CD4-positive, alpha-beta T cell treated with Interleukin-15 for 4 hours (primary cell): Measurements from ENCODE around the gene KLF13.

Experiments
- DNase-seq: peaks from one replicate; pipeline ENCODE4 v3.0.0-alpha.2; 2020; ENCODE audit warnings: low spot score

Gene KLF13

DNA sequence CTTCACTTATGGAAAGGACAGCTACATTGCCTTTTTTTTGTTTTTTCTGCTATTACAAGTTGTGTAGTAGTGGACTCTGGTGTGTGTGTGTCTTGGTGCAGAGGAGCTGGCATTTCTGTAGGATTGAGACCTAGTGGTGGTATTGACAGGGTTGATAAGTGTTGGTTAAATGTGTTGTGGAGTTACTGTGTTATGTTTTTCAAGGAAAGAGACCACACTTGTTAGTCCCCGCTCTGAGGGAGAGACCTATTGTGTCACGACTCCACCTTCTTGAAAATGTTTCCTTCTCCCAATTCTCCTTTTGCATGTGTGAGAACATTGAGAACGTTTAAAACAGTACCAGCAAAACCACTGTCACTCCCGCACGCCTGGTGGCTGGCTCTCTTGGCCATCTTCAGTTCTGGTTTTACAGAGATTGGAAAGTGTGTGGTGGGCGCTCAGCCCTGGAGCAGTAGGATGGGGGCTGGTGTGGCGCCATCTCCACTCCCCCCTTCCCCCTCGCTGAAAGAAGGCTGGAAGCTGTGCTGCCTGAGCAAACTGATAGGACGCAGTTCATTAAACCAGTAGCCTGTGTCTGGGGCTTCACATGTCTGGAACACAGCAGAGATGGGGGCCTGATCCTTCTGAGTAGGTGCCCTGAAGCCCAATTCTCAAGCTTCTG is 5.5 kb downstream of the KLF13 start:
- DNase-seq, result no peak

DNA sequence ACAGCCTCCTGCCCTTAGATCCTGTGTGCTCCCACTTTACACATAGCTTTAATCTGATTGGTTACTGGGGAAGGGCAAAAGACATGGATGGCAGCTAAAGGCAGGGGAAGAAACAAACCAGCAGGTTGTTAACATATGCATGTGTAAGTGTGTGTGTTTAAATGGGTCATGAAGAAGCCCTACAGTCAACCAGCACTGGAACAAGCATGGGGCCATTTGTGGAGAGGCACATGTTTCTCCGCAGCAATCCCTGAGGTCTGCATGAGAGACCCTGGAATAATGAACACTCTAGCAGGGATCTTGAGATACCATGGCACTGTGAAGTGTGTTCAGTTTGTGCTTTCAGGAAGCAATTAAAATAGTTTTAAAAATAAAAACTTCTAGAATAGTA is 6.0 kb downstream of the KLF13 start:
- no peak for DNase-seq

DNA sequence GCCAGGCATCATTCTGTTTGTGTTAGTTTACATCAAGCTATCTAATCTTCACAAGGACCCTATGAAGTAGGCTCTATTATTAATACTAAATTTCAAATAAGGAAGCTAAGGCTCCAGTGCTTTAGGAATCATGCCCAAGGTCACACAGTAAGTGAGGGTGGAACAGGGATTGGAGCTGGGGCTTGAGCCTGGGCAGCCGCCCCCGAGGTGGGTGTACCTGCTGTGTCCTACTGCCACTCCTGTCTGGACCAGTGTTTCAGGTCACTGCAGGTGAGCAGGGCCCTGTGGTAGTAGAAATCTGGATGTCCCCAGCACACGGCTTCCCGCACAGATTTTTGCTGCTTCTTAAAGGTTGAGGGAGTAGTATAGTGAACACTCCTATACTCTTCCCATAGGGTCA is 6.5 kb downstream of the KLF13 start:
- no peak for DNase-seq

DNA sequence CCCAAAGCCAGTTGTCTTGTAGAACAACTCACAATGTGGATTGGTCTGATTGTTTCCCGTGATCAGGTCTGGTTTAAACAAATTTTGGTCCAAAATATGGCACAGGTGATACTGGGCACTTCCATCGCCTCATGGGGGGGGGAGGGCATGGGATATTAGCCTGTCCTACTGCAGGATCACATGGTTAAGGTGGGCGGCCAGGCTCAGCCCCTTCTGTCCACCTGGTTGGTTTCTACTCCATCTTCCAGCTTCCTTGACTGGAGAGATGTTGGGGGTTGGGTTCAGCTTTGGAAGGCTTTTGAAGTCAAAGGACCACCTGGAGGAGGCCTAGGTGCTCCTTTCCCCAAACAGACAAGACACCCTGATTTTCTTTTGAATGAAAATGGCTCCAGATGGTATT is 7.2 kb downstream of the KLF13 start:
- no peak for DNase-seq

DNA sequence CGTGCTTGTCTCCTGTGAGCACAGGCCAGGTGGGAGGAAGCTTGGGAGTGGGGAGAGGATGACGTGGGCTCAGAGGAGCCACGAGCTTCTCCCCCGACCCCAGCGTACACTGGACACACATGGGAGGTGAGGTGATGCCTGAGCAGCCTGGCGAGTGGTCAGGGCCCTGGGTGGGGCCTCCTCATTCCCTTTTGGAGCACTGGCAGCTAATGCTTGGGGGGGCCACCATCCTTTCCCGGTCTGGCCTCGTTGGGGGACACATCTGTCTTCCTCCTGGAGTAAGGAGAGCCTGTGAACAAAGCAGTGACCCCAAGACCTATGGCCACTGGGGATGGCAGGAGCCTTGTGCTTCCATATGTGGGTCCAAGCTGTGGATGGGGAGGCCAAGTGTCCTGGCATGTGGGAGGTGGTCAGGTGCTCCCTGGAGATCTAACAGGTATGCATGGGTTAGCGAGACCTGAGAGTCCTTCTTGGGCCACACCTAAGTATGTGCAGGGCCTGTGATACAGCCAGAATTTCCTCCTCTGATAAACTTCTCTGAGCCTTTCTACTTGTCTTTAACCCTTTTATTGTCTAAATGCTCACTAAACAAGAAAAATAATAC is 9.5 kb downstream of the KLF13 start:
- no peak for DNase-seq

DNA sequence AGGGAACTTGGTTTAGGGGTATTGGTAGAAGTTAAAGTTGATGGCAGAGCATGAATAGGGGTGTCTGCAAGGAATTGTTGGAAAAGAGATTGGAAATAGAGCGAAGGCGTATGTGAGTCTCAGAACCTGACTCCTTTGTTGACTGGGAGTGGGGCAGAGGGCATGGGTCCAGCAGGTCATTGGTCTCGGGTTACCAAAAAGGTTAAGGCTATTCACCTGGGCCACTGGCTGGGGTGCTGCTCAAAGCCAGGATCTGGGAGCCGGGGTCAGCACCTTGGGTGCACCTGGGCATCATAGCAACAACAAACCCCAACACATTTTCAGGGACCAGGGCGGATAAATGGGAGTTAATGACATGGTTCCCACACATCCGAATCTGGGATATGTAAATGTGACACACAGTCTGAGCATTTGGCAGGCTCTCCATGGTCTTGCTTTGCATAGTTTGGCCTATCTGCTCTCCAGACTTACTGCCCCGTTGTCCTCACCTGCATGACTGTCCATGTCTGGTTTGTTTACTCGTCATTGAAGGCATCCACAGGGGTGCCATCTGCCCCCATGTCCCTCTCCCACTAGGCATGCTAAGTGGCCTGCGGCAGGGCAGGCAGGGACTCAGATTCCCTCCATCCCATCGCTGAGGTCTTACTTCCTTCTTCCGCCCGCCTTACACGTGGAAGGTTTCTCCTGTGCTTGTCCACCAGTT is 10.1 kb downstream of the KLF13 start:
- DNase-seq, result no peak

DNA sequence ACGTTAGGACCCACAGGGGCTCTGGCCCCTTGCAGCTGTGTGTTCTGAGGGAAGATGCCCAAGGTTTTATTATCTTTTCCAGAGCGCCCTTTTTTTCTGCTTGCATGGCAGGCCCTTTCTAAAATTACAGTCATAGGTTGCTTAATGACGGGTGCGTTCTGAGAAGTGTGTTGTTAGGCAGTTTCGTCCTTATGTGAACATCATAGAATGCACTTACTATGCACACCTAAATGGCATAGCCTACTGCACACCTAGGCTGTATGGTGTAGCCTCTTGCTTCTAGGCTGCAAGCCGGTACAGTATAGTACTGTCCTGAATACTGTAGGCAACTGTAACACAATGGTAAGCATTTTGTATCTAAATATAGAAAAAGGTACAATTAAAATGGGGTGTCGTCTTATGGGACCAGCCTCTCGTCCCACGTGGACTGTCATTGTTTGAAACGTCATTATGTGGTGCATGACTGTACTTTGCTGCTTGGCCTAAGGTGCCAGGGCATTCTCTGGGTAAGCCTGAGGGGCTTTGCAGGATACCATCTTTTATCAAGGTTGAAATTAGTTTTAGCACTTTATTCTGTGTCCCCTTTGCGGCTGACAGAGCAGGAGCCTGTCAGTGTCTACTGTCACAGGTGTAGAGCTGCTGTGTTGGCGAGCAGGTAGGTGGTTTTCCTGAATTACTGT is 10.9 kb downstream of the KLF13 start:
- no peak for DNase-seq

DNA sequence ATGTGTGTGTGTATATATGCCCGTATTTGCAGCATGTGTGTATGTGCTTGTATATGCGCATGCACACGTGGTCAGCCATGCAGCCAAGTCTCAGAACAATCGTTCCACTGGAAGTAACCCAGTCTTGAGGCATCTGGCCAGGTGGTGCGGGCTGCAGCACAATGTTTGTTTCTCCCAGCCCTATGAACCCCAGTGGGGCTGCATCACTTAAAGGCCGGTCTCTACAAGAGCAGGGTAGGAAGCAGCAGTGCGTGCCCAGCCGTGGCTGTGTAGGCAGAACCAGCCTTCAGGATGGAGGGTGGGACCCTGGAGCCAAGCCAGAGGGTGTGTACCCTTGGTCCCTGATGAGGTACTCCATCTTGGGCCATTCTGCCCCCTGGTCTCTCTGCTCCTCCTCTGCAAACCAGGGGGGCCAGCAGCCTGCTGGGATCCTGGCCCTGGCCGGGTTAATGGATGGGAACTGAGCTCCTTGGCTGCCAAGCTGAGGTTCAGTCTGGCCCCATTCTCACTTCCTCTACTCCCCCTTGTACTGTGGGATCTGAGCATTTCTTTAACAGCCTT is 11.8 kb downstream of the KLF13 start:
- DNase-seq, result no peak

DNA sequence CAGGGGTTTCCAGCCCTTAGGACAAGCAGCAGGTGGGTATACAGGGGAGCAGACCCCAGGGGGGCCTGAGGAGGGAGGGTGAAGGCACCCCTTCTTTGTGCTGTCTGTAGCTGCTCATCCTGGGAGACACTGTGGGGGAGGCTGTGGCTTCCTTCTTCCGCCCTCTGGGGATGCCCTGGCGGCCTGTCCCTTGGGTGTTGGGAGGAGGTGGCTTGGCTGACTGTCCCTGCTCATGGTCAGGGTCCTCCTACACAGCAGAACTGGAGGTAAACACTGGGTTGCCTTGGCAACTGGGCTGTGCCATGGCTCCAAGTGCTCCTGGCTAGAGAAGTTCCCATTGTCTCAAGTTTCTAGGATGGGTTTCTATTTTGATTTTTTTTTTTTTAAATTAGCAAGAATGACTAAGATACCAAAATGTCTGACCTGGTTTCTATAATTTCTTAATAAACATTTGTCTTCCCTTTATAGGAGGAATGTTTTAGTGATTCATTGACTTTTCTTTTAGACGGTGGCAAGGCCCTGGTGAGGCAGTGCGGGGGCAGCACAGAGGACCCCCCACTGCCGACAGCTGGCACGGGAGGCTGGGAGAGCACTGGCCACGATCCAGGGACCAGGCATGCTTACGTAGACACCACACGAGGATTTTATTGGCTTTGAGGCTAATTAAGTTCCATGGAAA is 12.4 kb downstream of the KLF13 start:
- DNase-seq, result peak; percentile 26

DNA sequence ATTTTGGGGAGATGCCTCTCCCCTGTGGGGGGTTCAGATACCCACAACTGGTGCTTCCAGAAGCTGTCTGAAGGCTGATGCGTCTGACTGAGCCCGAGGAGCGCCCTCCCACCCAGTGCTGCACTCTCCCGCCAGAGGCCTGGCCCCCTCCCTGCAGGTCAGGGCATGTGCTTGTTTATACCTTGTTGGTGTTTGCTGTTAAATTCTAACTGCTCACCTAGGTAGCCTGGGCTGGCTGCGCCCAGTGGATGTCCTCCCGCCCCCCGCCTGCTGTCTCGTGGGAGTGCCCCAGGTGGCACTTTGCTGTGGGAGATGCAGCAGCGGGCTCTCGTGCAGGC is 12.9 kb downstream of the KLF13 start:
- DNase-seq, result no peak

DNA sequence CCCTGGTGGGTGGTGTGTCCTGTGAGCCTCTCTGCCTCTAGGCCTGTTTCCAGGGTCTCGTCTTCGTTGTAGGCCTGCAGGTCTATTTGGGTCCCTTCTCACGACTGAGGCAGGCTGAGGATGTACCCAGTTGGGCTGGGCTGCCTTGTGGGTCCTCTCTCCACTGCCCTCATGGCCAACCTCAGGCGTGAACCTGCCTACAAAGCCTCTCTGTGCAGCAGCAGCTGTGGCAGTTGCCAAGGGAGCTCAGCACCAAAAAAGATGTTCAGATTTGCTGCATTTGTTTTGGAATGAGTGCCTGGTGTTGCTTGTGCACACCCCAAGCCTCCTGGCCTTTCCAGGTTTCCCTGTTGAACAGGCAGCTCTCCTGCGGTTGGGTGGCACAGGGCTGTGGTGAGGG is 13.4 kb downstream of the KLF13 start:
- no peak for DNase-seq

DNA sequence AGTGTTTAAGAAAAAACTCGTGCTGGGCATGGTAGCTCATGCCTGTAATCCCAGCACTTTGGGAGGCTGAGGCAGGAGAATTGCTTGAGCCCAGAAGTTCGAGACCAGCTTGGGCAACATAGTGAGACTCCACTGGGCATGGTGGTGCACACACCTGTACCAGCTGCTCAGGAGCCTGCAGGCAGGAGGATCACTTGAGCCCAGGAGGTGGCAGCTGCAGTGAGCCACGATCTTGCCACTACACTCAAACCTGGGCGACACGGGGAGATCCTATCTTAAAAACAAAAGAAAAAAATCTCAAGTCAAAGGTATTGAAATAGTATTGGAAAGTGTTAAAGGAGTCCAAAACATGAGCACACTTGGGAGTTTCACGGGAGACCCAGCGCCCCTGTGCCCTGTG is 14.0 kb downstream of the KLF13 start:
- DNase-seq, result no peak

DNA sequence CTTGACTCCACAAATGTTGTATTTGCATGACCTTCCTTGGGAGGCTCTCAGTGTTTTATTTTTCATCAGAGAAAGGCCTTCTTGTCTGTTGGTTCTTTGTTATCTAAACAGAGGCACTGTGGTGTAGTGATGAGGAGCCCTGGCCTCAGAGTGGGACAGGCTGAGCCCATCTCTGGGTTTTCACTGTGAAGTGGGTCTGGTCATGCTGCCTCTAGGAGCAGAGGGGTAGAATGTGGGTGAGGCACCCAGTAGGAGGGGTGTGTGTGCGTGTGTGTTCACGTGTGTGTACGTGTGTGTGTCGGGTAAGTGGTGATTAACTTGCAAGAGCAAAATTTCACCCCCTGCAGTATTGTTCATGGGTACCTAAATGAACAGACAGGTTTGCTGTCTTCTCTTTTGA is 14.4 kb downstream of the KLF13 start:
- DNase-seq, result peak; percentile 30

DNA sequence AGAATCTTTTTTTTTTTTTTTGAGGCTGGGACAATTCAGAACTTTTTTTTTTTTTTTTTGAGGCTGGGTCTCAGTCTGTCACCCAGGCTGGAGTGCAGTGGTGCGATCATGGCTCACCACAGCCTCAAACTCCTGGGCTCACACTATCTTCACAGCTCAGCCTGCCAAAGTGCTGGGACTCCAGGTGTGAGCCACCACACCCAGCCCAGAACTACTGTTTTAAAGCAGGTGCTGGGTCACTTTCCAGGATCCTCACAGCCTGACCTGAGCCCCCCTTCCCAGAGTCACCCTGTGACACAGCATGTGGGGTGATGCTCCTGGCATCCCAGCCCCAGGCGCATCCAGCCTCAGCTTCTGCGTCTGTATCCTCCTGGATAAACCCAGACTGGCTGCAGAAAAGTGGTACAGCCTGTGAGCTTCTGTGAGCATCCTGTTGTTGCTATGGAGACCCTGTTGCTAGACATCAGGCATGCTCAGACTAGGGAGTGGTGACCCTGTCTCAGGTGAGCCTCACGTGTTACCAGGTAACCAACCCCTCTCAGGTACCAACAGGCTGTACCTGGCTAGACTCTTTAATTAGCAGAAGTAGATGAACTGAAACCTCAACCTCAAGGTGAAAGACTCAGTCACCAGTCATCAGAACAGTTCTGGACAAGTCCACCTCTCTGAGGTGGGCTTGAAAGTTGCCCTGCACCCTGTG is 15.0 kb downstream of the KLF13 start:
- DNase-seq, result peak; percentile 59

DNA sequence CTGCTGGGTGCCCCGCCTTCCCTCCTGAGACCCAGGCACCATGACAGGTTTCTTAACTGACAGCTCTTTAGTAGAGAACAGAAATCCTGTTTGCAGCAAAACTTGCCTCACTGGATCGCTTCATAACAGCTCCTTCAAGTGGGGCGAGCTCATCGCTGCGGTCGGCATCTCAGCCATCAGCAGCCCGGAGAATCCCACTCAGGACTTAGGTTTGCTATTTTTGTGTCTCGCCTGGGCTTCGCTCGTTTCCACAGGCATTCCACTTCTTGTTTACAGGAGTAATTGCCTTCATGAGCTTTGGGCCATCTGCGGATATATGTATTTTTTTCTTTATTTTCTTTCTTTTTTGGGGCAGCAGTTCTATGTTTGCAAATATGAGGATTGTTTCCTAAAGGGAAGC is 15.7 kb downstream of the KLF13 start:
- no peak for DNase-seq

DNA sequence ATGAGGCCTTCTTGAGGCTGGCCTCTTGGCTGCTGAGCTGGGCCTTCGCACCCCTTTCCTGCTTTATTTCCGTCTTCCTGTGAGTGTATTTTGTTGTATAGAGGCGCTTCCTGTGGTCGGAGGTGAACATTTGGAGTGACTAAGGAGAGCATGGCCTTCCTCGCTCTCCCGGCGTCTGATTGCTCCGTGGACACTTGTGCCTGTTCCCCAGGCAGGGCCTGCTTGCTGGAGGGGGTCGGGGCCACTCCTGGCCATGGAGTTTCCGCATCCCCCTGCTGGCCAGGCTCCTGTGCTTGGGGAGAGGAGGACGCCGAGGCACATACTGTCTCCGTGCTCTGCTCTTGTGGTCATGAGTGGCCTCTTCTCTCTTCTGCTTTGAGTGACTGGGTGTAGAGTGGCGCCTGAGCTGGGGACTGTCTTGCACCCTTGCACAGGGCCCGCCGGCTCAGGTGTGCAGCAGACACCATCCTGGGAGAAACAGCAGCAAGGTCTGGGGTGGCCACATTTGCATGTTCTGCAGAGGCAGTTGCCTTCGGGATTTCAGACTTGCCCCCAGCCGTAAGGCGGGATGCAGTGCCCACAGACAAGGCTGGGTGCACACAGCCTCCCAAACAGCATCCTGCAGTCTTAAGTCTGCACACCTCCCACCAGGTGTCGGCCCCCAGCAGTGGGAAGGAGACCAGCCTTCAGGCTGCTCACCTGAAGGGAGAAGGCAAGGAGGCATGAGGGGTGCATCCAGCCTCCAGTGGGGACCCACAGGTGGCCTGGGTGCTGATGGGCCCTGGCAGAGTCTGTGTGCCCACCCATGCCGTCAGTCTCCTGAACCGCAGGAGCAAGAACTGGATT is 16.4 kb downstream of the KLF13 start:
- no peak for DNase-seq

DNA sequence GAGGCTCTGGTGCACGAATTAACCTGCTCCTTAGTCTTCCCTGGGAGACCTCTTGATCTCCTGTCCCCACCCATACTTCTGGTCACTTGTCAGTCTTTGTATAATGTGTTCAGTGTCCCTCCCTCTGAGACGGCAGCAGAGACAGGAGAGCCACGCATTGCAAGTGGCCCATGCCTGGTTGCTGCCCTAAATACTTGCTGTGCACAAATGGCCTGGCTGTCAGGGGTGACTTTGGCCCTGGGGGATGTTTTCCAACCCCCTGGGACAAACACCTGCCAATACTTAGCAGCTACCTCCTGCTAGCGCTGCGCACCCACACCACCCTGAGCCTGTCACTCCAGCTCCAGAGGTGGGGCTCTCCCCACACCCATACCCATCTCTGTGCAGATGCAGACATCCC is 17.2 kb downstream of the KLF13 start:
- no peak for DNase-seq

DNA sequence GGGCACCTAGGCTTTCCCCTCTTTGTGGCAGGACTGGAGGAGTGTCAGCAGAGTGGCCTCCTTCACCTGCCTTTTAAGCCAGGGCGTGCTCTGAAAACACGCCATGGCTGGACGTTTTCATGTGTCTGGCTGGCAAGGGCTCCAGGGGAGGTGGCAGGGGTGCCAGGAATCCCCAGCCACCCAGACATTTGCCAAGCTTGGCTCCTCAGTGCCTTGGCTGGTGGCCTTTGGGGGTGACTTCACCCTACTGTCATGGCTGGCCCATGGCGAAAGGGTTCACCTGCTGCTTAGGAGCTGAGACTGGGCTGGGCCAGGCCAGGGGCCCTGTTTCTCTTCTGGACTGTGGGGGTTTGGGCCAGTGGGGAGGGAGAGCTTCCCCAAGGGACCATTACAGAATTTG is 17.6 kb downstream of the KLF13 start:
- DNase-seq, result no peak

DNA sequence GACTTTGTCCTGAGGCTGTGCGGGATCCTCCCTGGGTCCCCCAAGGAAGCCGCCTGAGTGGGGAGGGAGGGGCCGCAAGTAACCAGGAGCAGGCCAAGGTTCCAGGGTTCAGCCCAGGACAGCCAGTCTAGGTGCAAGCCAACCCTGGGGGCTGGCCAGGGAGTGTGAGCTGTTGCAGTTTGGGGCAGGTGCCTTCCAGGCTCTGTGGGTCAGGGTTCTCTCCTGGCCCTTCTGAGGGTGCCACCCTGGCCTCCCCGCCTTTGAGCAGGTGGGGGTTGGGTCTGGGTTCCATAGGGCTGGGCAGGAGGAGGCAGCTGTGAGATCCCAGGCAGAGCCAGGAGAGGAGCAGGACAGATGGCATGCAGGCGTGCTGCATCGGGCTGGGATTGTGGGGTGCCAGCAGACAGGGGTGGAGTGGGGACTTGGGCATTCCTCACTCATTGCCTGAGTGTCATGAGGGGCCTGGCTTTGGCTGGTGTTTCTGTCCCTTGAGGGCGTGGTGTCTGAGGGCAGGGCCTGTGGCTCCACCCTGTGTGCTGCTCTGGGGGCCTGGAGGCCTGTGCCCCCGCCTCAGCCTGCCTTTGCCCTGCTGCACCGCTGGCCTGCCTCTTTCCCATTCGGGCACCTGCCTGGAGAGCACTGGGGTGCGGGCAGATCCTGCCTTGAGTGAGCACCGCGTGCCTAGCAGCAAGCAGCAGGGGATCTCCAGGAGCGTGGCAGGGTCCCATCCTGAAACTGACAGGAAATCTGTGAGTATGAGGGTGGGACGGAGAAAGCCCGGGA is 18.4 kb downstream of the KLF13 start:
- no peak for DNase-seq
